Measurements from ENCODE around the gene MRGPRF. TPM values are rescaled to one million over a fixed set of nuclear protein-coding genes. Genes with fewer than 3 reads are reported as not detected.
A peak's percentile ranks its signal among the peaks of the same experiment; 100 is the strongest.

The MRGPRF gene, protein sequence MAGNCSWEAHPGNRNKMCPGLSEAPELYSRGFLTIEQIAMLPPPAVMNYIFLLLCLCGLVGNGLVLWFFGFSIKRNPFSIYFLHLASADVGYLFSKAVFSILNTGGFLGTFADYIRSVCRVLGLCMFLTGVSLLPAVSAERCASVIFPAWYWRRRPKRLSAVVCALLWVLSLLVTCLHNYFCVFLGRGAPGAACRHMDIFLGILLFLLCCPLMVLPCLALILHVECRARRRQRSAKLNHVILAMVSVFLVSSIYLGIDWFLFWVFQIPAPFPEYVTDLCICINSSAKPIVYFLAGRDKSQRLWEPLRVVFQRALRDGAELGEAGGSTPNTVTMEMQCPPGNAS
- total RNA-seq (2021; ENCODE audit: unreplicated experiment) (0.76 TPM), Bru-seq, nascent RNA (percentile 20 among the genes with signal in this experiment), BruChase-seq, experiment 1, labeled RNA remaining after a 6-hour chase (percentile 12 among the genes with signal in this experiment), BruChase-seq, experiment 2, labeled RNA remaining after a 2-hour chase (percentile 11 among the genes with signal in this experiment)
- polyA plus RNA-seq (2012) = 0.41 and 0.52 TPM in 2 replicates
- long read RNA-seq, partial matches to known transcripts = 0 of 3 reads
- long read RNA-seq, other reads (novel, unspliced or antisense) = 3 of 3 reads

- ChIA-PET RAD21 (ENCODE audit: low non-redundant PET in 1 of 2, low total read pairs in 2 of 2, uncharacterized antibody in 2 of 2, unreplicated experiment in 2 of 2) (no interaction called here), CTCF (no interaction called here), POLR2A (no interaction called here)
- no peak for DNase-seq (ENCODE audit: low read depth, low spot score)
- Histone ChIP-seq H3K4me2 (ENCODE audit: low read length) (no peak within 1 kb of the TSS), H3K27ac (ENCODE audit: low read depth, low read length) (no peak within 1 kb of the TSS; the same call in 1 of the 2 replicates), H3K9ac (ENCODE audit: low read length) (no peak within 1 kb of the TSS), H3K79me2 (ENCODE audit: insufficient read depth, low read length) (no peaks in the 10 kb centered on the region), H3K36me3 (ENCODE audit: control insufficient read depth in 1 of 2, insufficient read depth in 2 of 2, low read length in 2 of 2) (no peaks in the 10 kb centered on the region), H3K9me3 (ENCODE audit: control insufficient read depth in 1 of 2, insufficient read depth in 1 of 2, low read depth in 1 of 2, low read length in 2 of 2) (no peaks in the 10 kb centered on the region), H4K20me1 (ENCODE audit: insufficient read depth) (no peaks in the 10 kb centered on the region), H3K9me2 (ENCODE audit: insufficient read depth) (no peaks in the 10 kb centered on the region), H3K27me3 (ENCODE audit: insufficient read depth, low read length) (no peaks in the 10 kb centered on the region), H3K4me3 (replicated peaks in 1 of 2; ENCODE audit: low read depth in 1 of 2, low read length in 2 of 2) (no peak within 1 kb of the TSS), H3K4me1 (ENCODE audit: control insufficient read depth in 1 of 2, insufficient read depth in 2 of 2, low read length in 2 of 2) (peaks cover 31 to 36% of the 10 kb centered on the region in 2 experiments), H2AFZ (ENCODE audit: low read depth, low read length, poor library complexity, severe bottlenecking) (no peak within 1 kb of the TSS)
- intact Hi-C loops (cut with micrococcal nuclease) = no loop called here
- ATAC-seq = no peak
- BruUV-seq (replicated peaks) = no TSS peak
- TF ChIP-seq CTCF (IDR thresholded peaks at IDR 0.05 in 2 of 3, conservative IDR thresholded peaks at IDR 0.05 in 1 of 3; ENCODE audit: borderline replicate concordance in 1 of 3, insufficient read depth in 1 of 3, low read depth in 2 of 3, low read length in 2 of 3) (peak in 2 of 3 experiments; percentile 49 to 51; a peak in 5 of 6 replicates), SRF (IDR thresholded peaks at IDR 0.05; ENCODE audit: low read depth) (no peak)
Observed at GRCh38 chr11:69013009-69013951, at the start of gene MRGPRF. Gene MRGPRF (minus strand): TSS chr11:69013246. CDS start chr11:69009901, 3,345 bp downstream.
